Activated naive CD8-positive, alpha-beta T cell (primary cell): ENCODE measurements around the gene C11orf98.
"Not testable (repeated sequence)": the region's sequence is repeated elsewhere in the genome, so short reads cannot be mapped to it uniquely, and the experiment has no call there.

Experiments
- H3K27ac Mint-ChIP-seq: one replicate; pipeline ENCODE4 v1.8.0; 2021; ENCODE audit warnings: mixed read lengths
- H3K27me3 Mint-ChIP-seq: one replicate; pipeline ENCODE4 v1.8.0; 2021; ENCODE audit warnings: mixed read lengths
- H3K36me3 Mint-ChIP-seq: one replicate; pipeline ENCODE4 v1.8.0; 2021; ENCODE audit warnings: mixed read lengths
- H3K4me1 Mint-ChIP-seq: one replicate; pipeline ENCODE4 v1.8.0; 2021; ENCODE audit warnings: low read depth, mixed read lengths
- H3K4me3 Mint-ChIP-seq: one replicate; pipeline ENCODE4 v1.8.0; 2021; ENCODE audit warnings: mild to moderate bottlenecking, mixed read lengths
- H3K9me3 Mint-ChIP-seq: one replicate; pipeline ENCODE4 v1.8.0; 2021; ENCODE audit warnings: low read depth, mixed read lengths

C11orf98 gene

GRCh38 chr11:62694455-62695167 is 29.6 kb upstream of the C11orf98 start:
- H3K4me1 Mint-ChIP-seq = peaks cover 3% of the 10 kb centered on the region
- no peaks in the 10 kb centered on the region for H3K27me3 Mint-ChIP-seq
- no peaks in the 10 kb centered on the region for H3K9me3 Mint-ChIP-seq
- peaks cover 2% of the 10 kb centered on the region for H3K36me3 Mint-ChIP-seq
- no peak overlapping the region for H3K4me3 Mint-ChIP-seq
- no peak overlapping the region for H3K27ac Mint-ChIP-seq

GRCh38 chr11:62693624-62694023 is 28.6 kb upstream of the C11orf98 start:
- H3K9me3 Mint-ChIP-seq, H3K27me3 Mint-ChIP-seq, H3K27ac Mint-ChIP-seq, H3K4me1 Mint-ChIP-seq, H3K4me3 Mint-ChIP-seq, H3K36me3 Mint-ChIP-seq: not testable (repeated sequence)

GRCh38 chr11:62689421-62690183 is 24.6 kb upstream of the C11orf98 start, which contains the start of gene LRRN4CL:
Gene LRRN4CL (minus strand): TSS chr11:62689530. CDS start chr11:62688508, 1,022 bp downstream.
- Mint-ChIP-seq H3K27me3 (peaks cover 2% of the 10 kb centered on the region), H3K4me3 (no peak within 1 kb of the TSS), H3K36me3 (peaks cover 2% of the 10 kb centered on the region), H3K4me1 (peaks cover under 1% of the 10 kb centered on the region), H3K9me3 (no peaks in the 10 kb centered on the region), H3K27ac (no peak within 1 kb of the TSS)

GRCh38 chr11:62688491-62688890 is 23.5 kb upstream of the C11orf98 start:
- H3K9me3 Mint-ChIP-seq = no peaks in the 10 kb centered on the region
- H3K36me3 Mint-ChIP-seq = peaks cover 2% of the 10 kb centered on the region
- no peaks in the 10 kb centered on the region for H3K4me1 Mint-ChIP-seq
- peaks cover 2% of the 10 kb centered on the region for H3K27me3 Mint-ChIP-seq
- H3K27ac Mint-ChIP-seq = no peak overlapping the region
- H3K4me3 Mint-ChIP-seq = no peak overlapping the region

- Mint-ChIP-seq H3K4me3 (no peak overlapping the region), H3K27ac (no peak overlapping the region), H3K9me3 (no peaks in the 10 kb centered on the region), H3K36me3 (peaks cover 2% of the 10 kb centered on the region), H3K27me3 (peaks cover 2% of the 10 kb centered on the region), H3K4me1 (no peaks in the 10 kb centered on the region)
Observed at GRCh38 chr11:62687508-62688396, 22.7 kb upstream of the C11orf98 start.

GRCh38 chr11:62682518-62682917 is 17.5 kb upstream of the C11orf98 start:
- peaks cover 2% of the 10 kb centered on the region for H3K27me3 Mint-ChIP-seq
- H3K9me3 Mint-ChIP-seq = no peaks in the 10 kb centered on the region
- no peak overlapping the region for H3K4me3 Mint-ChIP-seq
- no peak overlapping the region for H3K27ac Mint-ChIP-seq
- H3K36me3 Mint-ChIP-seq = no peaks in the 10 kb centered on the region
- H3K4me1 Mint-ChIP-seq = peaks cover 20% of the 10 kb centered on the region

- peaks cover 33% of the 10 kb centered on the region for H3K4me1 Mint-ChIP-seq
- no peaks in the 10 kb centered on the region for H3K9me3 Mint-ChIP-seq
- no peaks in the 10 kb centered on the region for H3K27me3 Mint-ChIP-seq
- H3K36me3 Mint-ChIP-seq = no peaks in the 10 kb centered on the region
- peak overlapping the region; percentile 66 for H3K27ac Mint-ChIP-seq
- peak overlapping the region; percentile 51 for H3K4me3 Mint-ChIP-seq
Observed at GRCh38 chr11:62680825-62681240, 15.8 kb upstream of the C11orf98 start.

GRCh38 chr11:62678770-62679696 is 14.0 kb upstream of the C11orf98 start, which contains the start of gene UBXN1:
Gene UBXN1 (minus strand): TSS chr11:62679073. CDS start chr11:62678923, 150 bp downstream.
- H3K4me1 Mint-ChIP-seq = peaks cover 39% of the 10 kb centered on the region
- no peaks in the 10 kb centered on the region for H3K27me3 Mint-ChIP-seq
- no peaks in the 10 kb centered on the region for H3K9me3 Mint-ChIP-seq
- H3K27ac Mint-ChIP-seq = peak within 1 kb of the TSS; percentile 93
- H3K36me3 Mint-ChIP-seq = no peaks in the 10 kb centered on the region
- peak within 1 kb of the TSS; percentile 91 for H3K4me3 Mint-ChIP-seq

GRCh38 chr11:62678433-62678769 is 13.4 kb upstream of the C11orf98 start:
- H3K4me3 Mint-ChIP-seq = peak overlapping the region; percentile 91
- H3K27me3 Mint-ChIP-seq = no peaks in the 10 kb centered on the region
- no peaks in the 10 kb centered on the region for H3K36me3 Mint-ChIP-seq
- H3K9me3 Mint-ChIP-seq = no peaks in the 10 kb centered on the region
- peak overlapping the region; percentile 93 for H3K27ac Mint-ChIP-seq
- peaks cover 40% of the 10 kb centered on the region for H3K4me1 Mint-ChIP-seq

GRCh38 chr11:62677714-62678113 is 12.7 kb upstream of the C11orf98 start:
- H3K27ac Mint-ChIP-seq = peak overlapping the region; percentile 93
- H3K36me3 Mint-ChIP-seq = no peaks in the 10 kb centered on the region
- H3K4me3 Mint-ChIP-seq = peak overlapping the region; percentile 91
- peaks cover 46% of the 10 kb centered on the region for H3K4me1 Mint-ChIP-seq
- no peaks in the 10 kb centered on the region for H3K27me3 Mint-ChIP-seq
- no peaks in the 10 kb centered on the region for H3K9me3 Mint-ChIP-seq

GRCh38 chr11:62677156-62677555 is 12.1 kb upstream of the C11orf98 start:
- Mint-ChIP-seq H3K27me3 (no peaks in the 10 kb centered on the region), H3K4me1 (peaks cover 50% of the 10 kb centered on the region), H3K4me3 (peak overlapping the region; percentile 91), H3K9me3 (no peaks in the 10 kb centered on the region), H3K36me3 (no peaks in the 10 kb centered on the region), H3K27ac (peak overlapping the region; percentile 35)

- Mint-ChIP-seq H3K9me3 (no peaks in the 10 kb centered on the region), H3K27me3 (no peaks in the 10 kb centered on the region)
Observed at GRCh38 chr11:62676698-62677097, 11.7 kb upstream of the C11orf98 start.

GRCh38 chr11:62675415-62675814 is 10.4 kb upstream of the C11orf98 start:
- not testable (repeated sequence) for H3K9me3 Mint-ChIP-seq, H3K4me3 Mint-ChIP-seq, H3K36me3 Mint-ChIP-seq, H3K27ac Mint-ChIP-seq, H3K27me3 Mint-ChIP-seq
- peaks cover 54% of the 10 kb centered on the region for H3K4me1 Mint-ChIP-seq

More at GRCh38 chr11:62676698-62677097, 11.7 kb upstream of the C11orf98 start:
- Mint-ChIP-seq H3K4me1 (peaks cover 51% of the 10 kb centered on the region), H3K27ac (peak overlapping the region; percentile 35), H3K36me3 (no peaks in the 10 kb centered on the region), H3K4me3 (peak overlapping the region; percentile 91)

GRCh38 chr11:62673196-62673525 is 8.2 kb upstream of the C11orf98 start:
- H3K4me1 Mint-ChIP-seq = peaks cover 57% of the 10 kb centered on the region
- no peaks in the 10 kb centered on the region for H3K27me3 Mint-ChIP-seq
- peak overlapping the region; percentile 100 for H3K4me3 Mint-ChIP-seq
- peaks cover 3% of the 10 kb centered on the region for H3K36me3 Mint-ChIP-seq
- H3K27ac Mint-ChIP-seq = peak overlapping the region; percentile 98
- no peaks in the 10 kb centered on the region for H3K9me3 Mint-ChIP-seq
